SK-N-MC (cell line): Measurements from ENCODE around the gene SRPRB.

ENCODE experiments used
- DNase-seq: peaks from one replicate; pipeline ENCODE4 v3.0.0-alpha.2; 2011; ENCODE audit warnings: low read depth, low spot score
- H3K27ac ChIP-seq: fragments of 200-600 bp; sonication (generic); 2 replicates; pipeline ENCODE4 v1.5.1; 2016; ENCODE audit warnings: mixed run types
- H3K36me3 ChIP-seq: fragments of 200-600 bp; sonication (generic); 2 replicates; pipeline ENCODE4 v1.6.1; 2017; ENCODE audit warnings: antibody characterized with exemption, low read length, mixed read lengths; ENCODE audit not compliant: insufficient read depth
- H3K4me3 ChIP-seq: fragments of 200-600 bp; sonication (generic); 2 replicates; pipeline ENCODE4 v1.5.1; 2016
- H3K9ac ChIP-seq: fragments of 200-600 bp; sonication (generic); 2 replicates; pipeline ENCODE4 v1.8.0; 2017; ENCODE audit warnings: mixed run types, mixed read lengths; ENCODE audit not compliant: insufficient read length
- H3K9me3 ChIP-seq: fragments of 200-600 bp; sonication (generic); 2 replicates; pipeline ENCODE4 v1.6.1; 2017; ENCODE audit warnings: low read depth, mild to moderate bottlenecking, antibody characterized with exemption, low read length, moderate library complexity, mixed read lengths
- EZH2 ChIP-seq: fragments of 200-600 bp; sonication (generic); IDR thresholded peaks from one replicate; pipeline ENCODE4 v1.6.1; 2017; ENCODE audit warnings: antibody characterized with exemption
- FOXP2 ChIP-seq: optimal IDR thresholded peaks from 2 replicates; pipeline ENCODE3; 2011; ENCODE audit warnings: mild to moderate bottlenecking, moderate library complexity; ENCODE audit not compliant: insufficient read depth; ENCODE audit errors: extremely low read length, control extremely low read depth
- POLR2AphosphoS5 ChIP-seq: IDR thresholded peaks from 2 replicates; pipeline ENCODE4 v1.6.1; 2012; ENCODE audit warnings: mild to moderate bottlenecking, low read depth, low read length, borderline replicate concordance

SRPRB gene

GRCh38 chr3:133761605-133762484 is 43.8 kb upstream of the SRPRB start:
- Histone ChIP-seq H3K36me3 (no peaks in the 10 kb centered on the region), H3K27ac (no peak overlapping the region), H3K9me3 (no peaks in the 10 kb centered on the region), H3K4me3 (no peak overlapping the region), H3K9ac (no peak overlapping the region)
- TF ChIP-seq FOXP2 (no peak), EZH2 (no peak), POLR2AphosphoS5 (no peak)
- DNase-seq: no peak

- no peaks in the 10 kb centered on the region for H3K9me3 ChIP-seq
- TF ChIP-seq FOXP2: no peak
- no peak for TF ChIP-seq POLR2AphosphoS5
- H3K9ac ChIP-seq: no peak overlapping the region
- H3K4me3 ChIP-seq: no peak overlapping the region
- H3K27ac ChIP-seq: no peak overlapping the region
- H3K36me3 ChIP-seq: no peaks in the 10 kb centered on the region
- DNase-seq: no peak
Measured at GRCh38 chr3:133762539-133762938, 43.1 kb upstream of the SRPRB start.

- no peaks in the 10 kb centered on the region for H3K36me3 ChIP-seq
- DNase-seq: no peak
- TF ChIP-seq POLR2AphosphoS5 (no peak), EZH2 (no peak), FOXP2 (no peak)
Measured at GRCh38 chr3:133763797-133764683, 41.6 kb upstream of the SRPRB start.

GRCh38 chr3:133765256-133765655 is 40.4 kb upstream of the SRPRB start:
- TF ChIP-seq EZH2 (no peak), POLR2AphosphoS5 (no peak), FOXP2 (no peak)
- no peak overlapping the region for H3K4me3 ChIP-seq
- no peaks in the 10 kb centered on the region for H3K9me3 ChIP-seq
- H3K9ac ChIP-seq: no peak overlapping the region
- H3K36me3 ChIP-seq: no peaks in the 10 kb centered on the region
- no peak overlapping the region for H3K27ac ChIP-seq
- no peak for DNase-seq

More at GRCh38 chr3:133763797-133764683, 41.6 kb upstream of the SRPRB start:
- no peak overlapping the region for H3K4me3 ChIP-seq
- no peak overlapping the region for H3K9ac ChIP-seq
- no peaks in the 10 kb centered on the region for H3K9me3 ChIP-seq
- H3K27ac ChIP-seq: no peak overlapping the region

GRCh38 chr3:133767607-133768006 is 38.0 kb upstream of the SRPRB start:
- no peaks in the 10 kb centered on the region for H3K36me3 ChIP-seq
- no peak overlapping the region for H3K27ac ChIP-seq
- no peak for DNase-seq
- no peak overlapping the region for H3K4me3 ChIP-seq
- no peak for TF ChIP-seq FOXP2
- no peak for TF ChIP-seq EZH2
- TF ChIP-seq POLR2AphosphoS5: no peak
- H3K9me3 ChIP-seq: no peaks in the 10 kb centered on the region
- no peak overlapping the region for H3K9ac ChIP-seq

- no peak for DNase-seq
- Histone ChIP-seq H3K9ac (no peak overlapping the region), H3K4me3 (no peak overlapping the region), H3K27ac (no peak overlapping the region), H3K36me3 (no peaks in the 10 kb centered on the region), H3K9me3 (no peaks in the 10 kb centered on the region)
- TF ChIP-seq FOXP2 (no peak), POLR2AphosphoS5 (no peak), EZH2 (no peak)
Measured at GRCh38 chr3:133769536-133769935, 36.1 kb upstream of the SRPRB start.

- no peak overlapping the region for H3K9ac ChIP-seq
- TF ChIP-seq POLR2AphosphoS5 (no peak), EZH2 (no peak), FOXP2 (no peak)
- no peak for DNase-seq
- H3K9me3 ChIP-seq: no peaks in the 10 kb centered on the region
- H3K27ac ChIP-seq: no peak overlapping the region
- H3K36me3 ChIP-seq: no peaks in the 10 kb centered on the region
- H3K4me3 ChIP-seq: no peak overlapping the region
Measured at GRCh38 chr3:133773732-133774131, 31.9 kb upstream of the SRPRB start.

GRCh38 chr3:133775309-133775708 is 30.3 kb upstream of the SRPRB start:
- Histone ChIP-seq H3K9ac (no peak overlapping the region), H3K36me3 (no peaks in the 10 kb centered on the region), H3K27ac (no peak overlapping the region), H3K9me3 (no peaks in the 10 kb centered on the region), H3K4me3 (no peak overlapping the region)
- no peak for DNase-seq
- TF ChIP-seq EZH2 (no peak), FOXP2 (no peak), POLR2AphosphoS5 (no peak)
